Astrocyte of the spinal cord (primary cell): Measurements from ENCODE around the gene C5orf47.

Experiments used
- DNase-seq: peaks from one replicate; pipeline ENCODE4 v3.0.0; 2011; ENCODE audit warnings: low read depth, low spot score
- H3K4me3 ChIP-seq: 2 replicates; pipeline ENCODE4 v1.5.1; 2011; ENCODE audit warnings: low read depth, mild to moderate bottlenecking, low read length, moderate library complexity
- in situ Hi-C: cut with HindIII; loops from 2 replicates; pipeline ENCODE4 v1.10.0; 2017; ENCODE audit warnings: low sequenced_read_pairs
- TF ChIP-seq, protein P1 (sequence below): IDR thresholded peaks from 2 replicates; pipeline ENCODE4 v1.5.1; 2012; ENCODE audit warnings: low read depth, mild to moderate bottlenecking, low read length, inconsistent platforms

Gene C5orf47

DNA sequence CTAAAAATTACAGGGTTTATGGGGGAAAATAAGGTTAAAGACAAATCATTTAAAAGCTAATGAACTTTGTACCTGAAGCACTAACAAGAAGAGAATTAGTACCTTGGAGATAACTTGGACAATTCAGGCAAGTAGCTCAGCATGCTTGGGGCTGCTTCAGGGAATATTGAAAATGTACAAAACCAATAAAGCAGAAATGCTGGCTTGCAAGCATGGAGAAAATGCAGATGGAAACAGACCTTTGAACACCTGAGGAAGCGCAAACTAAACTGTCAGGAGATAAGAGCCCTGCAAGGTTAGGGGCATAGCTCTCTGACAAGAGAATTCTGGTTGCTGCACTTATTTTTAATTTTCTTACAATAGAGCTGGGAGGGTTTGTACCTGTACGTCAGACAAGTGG lies 42.6 kb upstream of the C5orf47 start:
- in situ Hi-C loops = no loop called here
- H3K4me3 ChIP-seq = no peak overlapping the region
- TF ChIP-seq, protein P1, sequence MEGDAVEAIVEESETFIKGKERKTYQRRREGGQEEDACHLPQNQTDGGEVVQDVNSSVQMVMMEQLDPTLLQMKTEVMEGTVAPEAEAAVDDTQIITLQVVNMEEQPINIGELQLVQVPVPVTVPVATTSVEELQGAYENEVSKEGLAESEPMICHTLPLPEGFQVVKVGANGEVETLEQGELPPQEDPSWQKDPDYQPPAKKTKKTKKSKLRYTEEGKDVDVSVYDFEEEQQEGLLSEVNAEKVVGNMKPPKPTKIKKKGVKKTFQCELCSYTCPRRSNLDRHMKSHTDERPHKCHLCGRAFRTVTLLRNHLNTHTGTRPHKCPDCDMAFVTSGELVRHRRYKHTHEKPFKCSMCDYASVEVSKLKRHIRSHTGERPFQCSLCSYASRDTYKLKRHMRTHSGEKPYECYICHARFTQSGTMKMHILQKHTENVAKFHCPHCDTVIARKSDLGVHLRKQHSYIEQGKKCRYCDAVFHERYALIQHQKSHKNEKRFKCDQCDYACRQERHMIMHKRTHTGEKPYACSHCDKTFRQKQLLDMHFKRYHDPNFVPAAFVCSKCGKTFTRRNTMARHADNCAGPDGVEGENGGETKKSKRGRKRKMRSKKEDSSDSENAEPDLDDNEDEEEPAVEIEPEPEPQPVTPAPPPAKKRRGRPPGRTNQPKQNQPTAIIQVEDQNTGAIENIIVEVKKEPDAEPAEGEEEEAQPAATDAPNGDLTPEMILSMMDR = no peak
- no peak for DNase-seq

DNA sequence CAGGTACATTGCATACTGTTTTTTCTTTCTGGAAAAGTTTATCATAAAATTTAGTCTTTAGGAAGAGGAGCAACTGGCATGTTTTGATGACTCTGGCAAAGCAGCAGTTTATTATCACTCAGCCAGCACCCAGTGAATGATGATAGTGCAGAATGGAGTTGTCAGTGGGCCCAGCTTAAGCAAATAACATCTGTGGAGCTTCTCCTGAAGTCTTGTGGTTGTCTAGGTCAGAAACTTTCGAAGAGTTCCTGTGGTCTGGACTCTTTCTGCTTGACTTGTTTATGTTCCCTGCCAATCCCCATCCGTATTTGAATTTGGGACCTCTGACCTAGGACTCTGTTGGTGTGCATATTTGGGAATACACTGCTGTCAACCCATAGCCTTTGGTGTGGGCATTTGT lies 38.1 kb upstream of the C5orf47 start:
- in situ Hi-C loops = no loop called here
- TF ChIP-seq, protein P1 = no peak
- no peak overlapping the region for H3K4me3 ChIP-seq
- DNase-seq = peak; percentile 5

DNA sequence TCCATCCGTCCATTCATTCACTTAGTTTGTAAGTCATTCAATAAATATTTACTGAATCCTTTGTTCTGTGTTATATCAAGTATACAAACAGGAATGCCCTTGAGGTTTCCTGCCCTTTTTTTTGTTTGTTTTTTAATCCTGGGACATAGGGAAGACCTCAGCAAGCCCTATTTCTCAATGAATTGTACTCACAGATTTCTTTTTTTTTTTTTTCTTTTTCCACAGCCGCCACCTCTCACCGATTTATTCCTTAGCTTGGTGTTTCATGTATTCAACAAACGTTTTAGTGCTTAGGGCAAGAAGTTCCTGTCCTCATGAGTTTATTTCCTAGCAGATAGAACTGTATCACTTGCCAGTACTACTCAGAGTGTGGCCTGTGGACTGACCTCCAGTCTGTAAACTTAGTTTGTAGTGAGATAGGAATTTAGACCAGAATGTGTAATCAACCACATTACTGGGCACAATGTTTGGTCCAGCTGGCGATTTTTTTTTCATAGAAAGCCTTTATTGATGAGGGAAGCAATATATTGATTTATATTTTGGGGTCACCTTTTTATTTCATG lies 35.4 kb upstream of the C5orf47 start:
- H3K4me3 ChIP-seq = no peak overlapping the region
- in situ Hi-C loops = no loop called here
- peak; percentile 56 for DNase-seq
- TF ChIP-seq, protein P1 = no peak

DNA sequence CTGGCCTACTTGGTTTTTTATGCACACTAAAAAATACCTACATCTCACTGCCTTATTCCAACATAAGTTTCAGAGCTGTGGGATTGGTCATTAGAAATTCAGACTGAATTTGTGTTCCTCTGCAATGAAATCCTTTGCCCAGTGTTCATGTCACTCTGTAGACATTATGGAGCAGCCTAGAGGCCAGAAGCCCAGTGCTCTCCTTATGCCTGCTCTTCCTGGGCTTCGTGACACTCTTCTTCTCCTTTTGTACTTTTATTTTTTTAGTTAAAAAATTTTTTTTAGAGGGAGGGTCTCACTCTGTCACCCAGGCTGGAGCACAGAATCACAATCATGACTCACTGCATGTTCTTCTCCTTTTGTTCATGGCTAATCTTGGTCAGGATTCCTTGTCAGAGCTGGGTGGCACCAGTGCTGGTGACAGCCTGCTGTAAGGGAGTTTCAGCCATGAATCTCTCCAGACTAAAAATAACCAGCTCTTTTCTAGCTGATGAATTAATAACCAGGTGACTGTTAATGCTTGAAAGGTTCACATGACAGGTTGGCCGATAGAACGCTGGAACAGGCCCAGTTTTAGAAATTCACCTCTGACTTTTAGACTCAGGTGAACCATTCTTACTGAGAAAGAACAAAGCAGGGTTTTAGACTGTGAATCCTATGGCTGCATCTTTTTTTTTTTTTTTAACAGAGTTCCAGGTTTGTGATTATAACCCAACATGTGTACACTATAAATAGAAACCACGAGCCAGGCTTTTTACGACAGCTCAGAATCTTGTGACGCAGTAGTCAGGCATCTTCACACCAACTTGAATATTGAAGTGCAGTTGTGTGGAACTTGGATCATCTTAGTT lies 34.1 kb upstream of the C5orf47 start:
- in situ Hi-C loops = no loop called here
- peak; percentile 45 for DNase-seq

DNA sequence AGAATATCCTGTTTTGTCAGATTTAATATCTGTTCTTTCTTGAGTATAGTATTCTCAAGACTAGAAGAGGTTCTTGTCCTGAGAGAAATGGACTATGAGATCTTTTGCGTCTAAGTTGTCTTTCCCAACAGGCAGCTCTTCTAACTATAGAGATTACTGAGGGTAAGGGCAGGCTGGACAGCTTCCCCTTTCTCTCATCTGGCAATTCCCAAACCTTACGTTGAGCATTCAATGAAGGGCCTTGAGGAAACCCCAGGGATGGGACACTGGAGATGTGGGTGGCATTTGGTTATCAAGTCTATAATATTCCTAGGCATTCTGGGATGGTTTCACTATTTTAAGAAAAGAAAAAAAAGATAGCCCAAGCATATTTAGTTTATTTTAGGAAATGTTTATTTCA lies 28.0 kb upstream of the C5orf47 start:
- TF ChIP-seq, protein P1 = no peak
- H3K4me3 ChIP-seq = no peak overlapping the region
- in situ Hi-C loops = no loop called here
- DNase-seq = no peak

More for the DNA sequence above, 34.1 kb upstream of the C5orf47 start:
- H3K4me3 ChIP-seq = no peak overlapping the region
- TF ChIP-seq, protein P1 = no peak

DNA sequence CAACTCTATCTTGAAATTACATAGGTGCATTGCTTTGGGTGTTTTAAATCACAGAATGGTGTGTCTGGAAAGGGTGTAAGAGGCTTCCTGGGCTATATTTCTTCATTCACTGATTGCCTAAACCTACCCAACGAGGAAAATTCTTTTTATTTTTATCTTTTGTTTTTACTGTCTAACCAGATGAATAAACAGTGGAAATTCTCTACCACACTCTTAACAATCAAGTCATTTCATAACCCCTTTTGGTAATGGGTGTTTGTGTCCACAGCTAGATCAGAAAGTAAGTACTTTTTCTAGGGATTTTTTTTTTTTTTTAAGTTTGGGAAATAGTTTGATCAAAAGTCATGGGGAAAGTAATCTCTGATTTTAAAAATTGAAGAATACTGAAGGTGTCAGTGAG lies 27.6 kb upstream of the C5orf47 start:
- TF ChIP-seq, protein P1 = no peak
- DNase-seq = no peak
- in situ Hi-C loops = no loop called here
- H3K4me3 ChIP-seq = no peak overlapping the region
